Measurements from ENCODE around the gene MEIS1.
"Not testable (repeated sequence)": the region's sequence is repeated elsewhere in the genome, so short reads cannot be mapped to it uniquely, and the experiment has no call there.

Gene MEIS1

DNA sequence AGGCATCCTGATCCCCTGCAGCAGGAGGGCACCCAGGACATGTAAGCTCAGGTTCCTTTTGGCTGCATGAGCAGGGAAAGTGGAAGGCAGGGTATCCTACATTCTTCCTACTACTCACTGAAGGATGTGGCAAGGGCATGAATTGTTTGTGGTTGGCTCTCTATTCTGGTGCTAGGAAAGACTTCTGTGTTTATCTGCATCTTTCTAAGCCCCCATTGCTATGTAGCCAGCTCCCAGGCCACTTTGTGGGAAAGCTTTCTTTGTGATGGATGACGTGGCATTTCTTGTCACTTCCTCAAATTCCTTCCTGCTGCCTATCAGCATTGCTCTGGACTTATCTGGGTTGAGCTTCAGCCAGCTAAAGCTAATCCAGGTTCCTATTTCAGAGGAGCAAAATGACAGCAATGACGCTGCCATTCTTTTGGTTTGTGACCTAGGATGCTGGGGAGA, 46.2 kb downstream of the MEIS1 start:
- intact Hi-C loops (cut with micrococcal nuclease), result no loop called here

DNA sequence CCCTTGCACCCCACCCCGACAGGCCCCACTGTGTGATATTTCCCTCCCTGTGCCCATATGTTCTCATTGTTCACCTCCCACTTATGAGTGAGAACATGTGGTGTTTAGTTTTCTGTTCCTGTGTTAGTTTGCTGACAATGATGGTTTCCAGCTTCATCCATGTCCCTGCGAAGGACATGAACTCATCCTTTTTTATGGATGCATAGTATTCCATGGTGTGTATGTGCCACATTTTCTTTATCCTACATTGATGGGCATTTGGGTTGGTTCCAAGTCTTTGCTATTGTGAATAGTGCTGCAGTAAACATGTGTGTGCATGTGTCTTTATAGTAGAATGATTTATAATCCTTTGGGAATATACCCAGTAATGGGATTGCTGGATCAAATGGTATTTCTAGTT, 50.3 kb downstream of the MEIS1 start:
- H3K27ac Mint-ChIP-seq; H3K4me1 Mint-ChIP-seq (ENCODE audit: low read depth); H3K4me3 Mint-ChIP-seq; intact Hi-C loops (cut with micrococcal nuclease); H3K27me3 Mint-ChIP-seq; H3K36me3 Mint-ChIP-seq (ENCODE audit: low read depth); H3K9me3 Mint-ChIP-seq: not testable (repeated sequence)

More for the DNA sequence above, 46.2 kb downstream of the MEIS1 start:
- no peak overlapping the region for H3K27ac Mint-ChIP-seq
- H3K36me3 Mint-ChIP-seq (ENCODE audit: low read depth), result no peaks in the 10 kb centered on the region
- no peak overlapping the region for H3K4me3 Mint-ChIP-seq
- H3K4me1 Mint-ChIP-seq (ENCODE audit: low read depth), result peaks cover 14% of the 10 kb centered on the region
- no peaks in the 10 kb centered on the region for H3K9me3 Mint-ChIP-seq
- no peaks in the 10 kb centered on the region for H3K27me3 Mint-ChIP-seq

DNA sequence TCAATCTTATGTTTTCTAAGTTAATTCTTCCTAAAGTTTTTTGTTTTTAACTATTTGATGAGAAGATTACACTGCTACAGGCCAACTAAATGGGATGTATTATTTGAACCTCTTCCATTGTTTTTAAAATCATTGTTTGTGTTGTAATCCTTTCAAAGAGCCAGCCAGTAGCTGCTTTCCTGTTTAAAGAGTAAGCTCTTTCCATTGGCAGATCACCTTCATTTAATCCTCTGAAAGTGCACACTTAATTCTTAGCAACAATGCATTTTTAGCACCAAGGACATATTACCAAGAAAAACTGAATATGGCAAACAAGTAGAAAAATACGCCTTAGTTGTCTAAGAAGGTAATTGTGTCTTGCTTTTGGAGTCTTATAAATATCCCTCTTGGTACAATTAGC, 54.0 kb downstream of the MEIS1 start:
- intact Hi-C loops (cut with micrococcal nuclease), result no loop called here
- H3K36me3 Mint-ChIP-seq (ENCODE audit: low read depth), result no peaks in the 10 kb centered on the region
- H3K27ac Mint-ChIP-seq, result no peak overlapping the region
- H3K4me3 Mint-ChIP-seq, result no peak overlapping the region
- no peaks in the 10 kb centered on the region for H3K27me3 Mint-ChIP-seq
- peaks cover 8% of the 10 kb centered on the region for H3K4me1 Mint-ChIP-seq (ENCODE audit: low read depth)
- no peaks in the 10 kb centered on the region for H3K9me3 Mint-ChIP-seq

DNA sequence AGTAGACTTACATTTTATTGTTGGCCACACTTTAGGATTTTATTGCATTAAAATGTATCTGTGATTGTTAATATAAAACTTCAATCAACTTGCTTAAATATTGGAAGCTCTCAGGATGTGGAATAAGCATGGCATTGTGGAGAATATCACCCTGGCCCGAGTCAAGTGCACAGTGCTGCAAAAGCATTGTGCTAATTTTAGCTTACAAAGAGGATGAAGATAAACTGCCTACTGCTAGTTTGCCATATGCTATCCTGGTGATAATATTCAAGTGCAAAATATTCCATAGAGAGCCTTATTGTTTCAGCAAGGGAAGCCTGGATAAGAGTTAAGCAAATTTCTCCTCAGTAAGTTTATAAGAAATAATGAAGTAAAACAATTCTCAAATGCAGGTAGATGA, 54.5 kb downstream of the MEIS1 start:
- H3K4me3 Mint-ChIP-seq, result no peak overlapping the region
- no peaks in the 10 kb centered on the region for H3K36me3 Mint-ChIP-seq (ENCODE audit: low read depth)
- intact Hi-C loops (cut with micrococcal nuclease), result no loop called here
- H3K27ac Mint-ChIP-seq, result no peak overlapping the region
- H3K4me1 Mint-ChIP-seq (ENCODE audit: low read depth), result peaks cover 8% of the 10 kb centered on the region
- H3K9me3 Mint-ChIP-seq, result no peaks in the 10 kb centered on the region
- no peaks in the 10 kb centered on the region for H3K27me3 Mint-ChIP-seq

DNA sequence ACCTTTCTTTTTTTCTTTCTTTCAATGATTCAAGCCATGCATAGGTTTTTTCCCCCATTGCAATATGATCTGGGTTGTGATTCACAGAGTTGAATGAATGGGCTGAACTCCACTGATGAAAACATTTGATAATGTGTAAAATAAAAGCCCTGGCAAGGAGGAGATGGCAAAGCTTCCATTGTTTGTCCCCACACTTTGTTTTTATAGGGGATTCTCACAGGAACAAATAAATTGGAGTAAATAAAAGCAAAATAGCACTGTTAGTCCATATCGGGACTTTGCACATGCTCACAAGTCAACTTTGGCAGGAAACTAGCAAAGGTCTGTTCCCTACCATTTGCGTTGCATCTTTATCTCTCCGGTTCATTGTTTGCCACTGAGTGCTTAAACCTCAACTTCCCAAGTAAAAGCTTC, 55.7 kb downstream of the MEIS1 start:
- Mint-ChIP-seq H3K9me3 (no peaks in the 10 kb centered on the region), H3K27me3 (no peaks in the 10 kb centered on the region), H3K27ac (no peak overlapping the region), H3K4me3 (no peak overlapping the region), H3K36me3 (ENCODE audit: low read depth) (no peaks in the 10 kb centered on the region), H3K4me1 (ENCODE audit: low read depth) (peaks cover 8% of the 10 kb centered on the region)
- intact Hi-C loops (cut with micrococcal nuclease), result no loop called here

DNA sequence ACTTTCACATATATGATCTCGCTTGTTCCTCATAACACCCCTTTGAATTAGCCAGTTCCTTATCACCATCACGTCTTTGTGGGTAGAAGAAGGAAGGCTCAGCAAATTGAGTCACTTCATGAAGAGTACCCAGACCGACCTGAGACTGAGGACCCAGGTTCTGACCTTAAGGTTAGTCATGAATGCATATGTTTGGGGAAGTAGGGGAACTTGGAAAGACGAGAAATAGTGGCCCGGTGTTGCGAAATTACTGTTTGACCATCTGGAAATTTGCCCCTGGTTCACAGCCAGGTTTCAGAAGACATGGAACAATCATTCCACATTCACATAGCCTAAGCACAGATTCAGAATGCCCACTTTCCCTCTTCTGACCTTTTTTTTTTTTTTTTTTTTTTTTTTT, 59.8 kb downstream of the MEIS1 start:
- Mint-ChIP-seq H3K27ac (no peak overlapping the region), H3K27me3 (no peaks in the 10 kb centered on the region), H3K4me3 (no peak overlapping the region), H3K36me3 (ENCODE audit: low read depth) (no peaks in the 10 kb centered on the region), H3K9me3 (no peaks in the 10 kb centered on the region), H3K4me1 (ENCODE audit: low read depth) (peaks cover 8% of the 10 kb centered on the region)
- intact Hi-C loops (cut with micrococcal nuclease), result no loop called here

DNA sequence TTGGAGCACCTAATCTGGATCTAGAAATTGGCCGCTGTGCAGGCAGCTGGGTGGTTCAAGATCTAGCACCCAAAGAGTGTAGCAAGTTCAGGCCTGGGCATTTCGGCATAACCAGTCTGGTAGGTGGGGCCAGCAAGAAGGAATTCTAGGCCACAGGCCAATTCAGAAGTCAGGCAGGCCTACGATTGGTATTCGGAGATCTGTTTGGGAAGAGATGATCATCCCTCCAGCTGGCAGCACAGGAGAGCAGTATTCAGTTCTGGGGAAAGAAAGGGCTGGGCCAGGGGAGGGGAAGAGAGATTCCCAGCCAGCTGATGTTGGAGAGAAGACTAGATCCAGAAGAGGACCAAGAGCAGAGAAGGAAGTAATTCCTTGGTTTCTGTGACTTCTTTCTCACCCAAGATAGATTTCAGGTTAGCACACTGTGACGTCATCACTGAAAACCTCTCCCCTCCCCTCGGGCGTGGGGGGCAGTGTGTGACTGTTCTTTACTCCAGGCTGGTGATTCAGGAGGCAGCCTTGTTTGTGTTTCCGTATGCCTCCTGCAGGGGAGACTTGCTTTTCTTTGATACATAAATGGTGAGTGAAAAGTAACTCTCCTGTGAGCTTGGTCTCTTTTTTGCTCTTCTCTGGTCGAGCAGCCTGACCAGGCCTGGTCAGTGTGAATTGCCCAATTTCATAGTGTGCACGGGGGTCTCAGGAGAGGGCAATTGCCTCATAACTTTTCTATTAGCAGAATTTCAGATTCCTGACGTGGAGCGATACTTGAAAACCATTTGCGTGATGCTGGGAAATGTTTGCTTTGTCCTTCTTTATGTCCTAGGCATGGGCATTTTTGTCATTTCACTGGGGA, 61.1 kb downstream of the MEIS1 start:
- intact Hi-C loops (cut with micrococcal nuclease), result no loop called here
- H3K27ac Mint-ChIP-seq, result no peak overlapping the region
- no peaks in the 10 kb centered on the region for H3K27me3 Mint-ChIP-seq
- peaks cover under 1% of the 10 kb centered on the region for H3K4me1 Mint-ChIP-seq (ENCODE audit: low read depth)
- H3K36me3 Mint-ChIP-seq (ENCODE audit: low read depth), result no peaks in the 10 kb centered on the region
- H3K9me3 Mint-ChIP-seq, result no peaks in the 10 kb centered on the region
- no peak overlapping the region for H3K4me3 Mint-ChIP-seq

DNA sequence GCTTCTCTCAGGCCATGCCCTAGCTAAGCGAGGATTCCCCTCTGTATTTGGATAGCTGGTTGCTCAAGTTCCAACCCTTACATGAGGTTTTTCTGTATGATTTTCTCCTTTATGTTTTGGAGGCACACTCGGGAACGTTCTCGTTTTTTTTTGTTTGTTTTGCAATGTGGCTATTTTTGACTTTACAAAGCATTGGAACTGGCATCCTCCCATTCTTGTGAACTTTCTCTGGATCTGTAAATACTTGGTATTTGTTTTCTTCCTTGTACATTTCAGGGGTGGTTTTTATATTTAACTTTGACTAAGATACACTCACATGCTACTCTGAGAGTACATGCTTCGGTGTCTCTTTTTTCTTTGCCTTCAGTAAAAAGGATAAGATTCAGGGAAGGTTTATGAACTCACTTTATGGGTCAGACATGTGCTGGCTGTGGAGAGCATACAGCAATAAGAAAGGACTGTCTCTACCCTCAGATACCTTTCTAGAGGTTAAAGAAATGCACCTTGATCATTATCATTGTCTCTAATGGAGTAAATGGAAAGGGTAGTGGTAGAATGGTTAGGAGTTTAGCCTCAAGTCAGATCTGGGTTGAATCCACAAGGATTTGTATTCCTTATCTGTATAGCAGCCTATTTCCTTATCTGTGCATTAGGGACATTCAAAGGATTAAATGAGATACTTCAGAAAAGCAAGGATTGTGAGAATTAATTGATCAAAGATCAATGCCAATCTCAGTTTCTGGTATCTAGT, 61.9 kb downstream of the MEIS1 start:
- no peaks in the 10 kb centered on the region for H3K9me3 Mint-ChIP-seq
- intact Hi-C loops (cut with micrococcal nuclease), result no loop called here
- H3K27me3 Mint-ChIP-seq, result no peaks in the 10 kb centered on the region
- no peaks in the 10 kb centered on the region for H3K4me1 Mint-ChIP-seq (ENCODE audit: low read depth)
- H3K4me3 Mint-ChIP-seq, result no peak overlapping the region
- no peak overlapping the region for H3K27ac Mint-ChIP-seq
- H3K36me3 Mint-ChIP-seq (ENCODE audit: low read depth), result no peaks in the 10 kb centered on the region

DNA sequence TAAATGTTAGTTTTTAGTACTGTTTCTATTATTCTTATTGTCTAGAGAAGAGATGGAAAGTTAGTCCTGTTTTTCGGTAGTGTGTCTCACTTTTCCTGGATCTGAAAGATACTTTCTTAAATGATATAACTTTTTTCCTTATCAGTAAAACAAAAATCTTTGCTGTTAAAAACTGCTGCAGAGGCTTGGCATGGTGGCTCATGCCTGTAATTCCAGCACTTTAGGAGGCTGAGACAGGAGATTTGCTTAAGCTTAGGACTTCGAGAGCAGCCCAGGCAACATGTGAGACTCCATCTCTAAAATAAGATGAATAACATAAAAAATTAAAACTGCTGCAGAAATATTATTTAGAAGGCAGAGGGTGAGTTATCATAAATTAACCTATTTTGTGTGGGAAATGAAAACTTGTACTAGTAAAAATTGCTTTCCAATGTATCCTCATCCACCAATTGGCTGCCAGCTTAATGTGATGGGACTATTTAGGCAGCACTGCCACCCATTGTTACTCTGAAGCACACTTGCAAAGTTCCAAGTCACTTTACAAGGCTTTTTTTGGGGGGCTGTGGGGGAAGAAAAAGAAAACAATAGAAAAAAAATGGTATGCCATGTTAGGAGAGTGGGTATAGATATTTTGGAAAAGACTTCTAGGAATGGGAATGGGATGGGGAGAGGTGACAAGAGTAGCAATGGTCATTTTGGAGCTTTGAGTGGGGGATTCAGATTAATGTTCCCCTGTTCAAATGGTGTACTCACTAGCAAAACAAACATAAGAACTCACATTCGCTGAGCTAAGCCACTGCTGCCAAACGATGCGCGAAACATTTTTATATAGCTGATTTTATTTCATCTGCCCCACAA, 62.7 kb downstream of the MEIS1 start:
- H3K9me3 Mint-ChIP-seq, result no peaks in the 10 kb centered on the region
- no peak overlapping the region for H3K4me3 Mint-ChIP-seq
- no peak overlapping the region for H3K27ac Mint-ChIP-seq
- H3K27me3 Mint-ChIP-seq, result no peaks in the 10 kb centered on the region
- H3K36me3 Mint-ChIP-seq (ENCODE audit: low read depth), result no peaks in the 10 kb centered on the region
- intact Hi-C loops (cut with micrococcal nuclease), result no loop called here
- no peaks in the 10 kb centered on the region for H3K4me1 Mint-ChIP-seq (ENCODE audit: low read depth)

DNA sequence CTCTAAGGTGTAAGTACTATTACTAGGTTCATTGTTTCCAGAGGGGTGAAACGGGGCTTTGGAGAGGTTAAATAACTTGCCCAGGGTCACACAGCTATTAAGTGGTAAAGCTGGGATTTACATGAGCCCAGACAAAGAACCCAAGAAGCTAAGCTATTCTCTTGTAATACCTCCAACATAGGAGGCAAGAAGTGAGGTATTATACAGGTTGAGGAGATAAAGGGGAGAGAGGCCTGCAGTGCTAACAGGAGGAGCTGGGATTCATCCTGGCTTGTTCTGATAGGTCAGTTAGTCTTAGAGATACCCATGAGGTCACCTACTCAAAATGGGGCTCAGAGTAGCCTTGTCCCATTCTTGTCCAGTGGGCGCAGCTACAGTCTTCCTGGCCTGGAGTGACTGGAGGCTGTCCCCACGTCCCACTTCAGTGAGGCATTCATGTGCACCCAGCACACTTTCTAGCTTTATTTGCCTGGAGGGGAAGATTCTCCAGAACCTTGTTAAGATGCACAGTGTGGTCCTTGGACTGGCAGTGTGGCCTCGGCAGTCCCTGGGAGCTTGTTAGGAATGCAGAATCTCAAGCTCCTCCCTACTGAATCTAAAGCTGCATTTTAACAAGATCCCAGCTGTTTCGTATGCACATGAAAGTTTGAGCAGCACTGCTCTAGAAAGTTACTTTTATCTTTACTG, 63.5 kb downstream of the MEIS1 start:
- no peak overlapping the region for H3K27ac Mint-ChIP-seq
- intact Hi-C loops (cut with micrococcal nuclease), result no loop called here
- H3K27me3 Mint-ChIP-seq, result no peaks in the 10 kb centered on the region
- H3K9me3 Mint-ChIP-seq, result no peaks in the 10 kb centered on the region
- no peak overlapping the region for H3K4me3 Mint-ChIP-seq
- no peaks in the 10 kb centered on the region for H3K36me3 Mint-ChIP-seq (ENCODE audit: low read depth)
- H3K4me1 Mint-ChIP-seq (ENCODE audit: low read depth), result no peaks in the 10 kb centered on the region

DNA sequence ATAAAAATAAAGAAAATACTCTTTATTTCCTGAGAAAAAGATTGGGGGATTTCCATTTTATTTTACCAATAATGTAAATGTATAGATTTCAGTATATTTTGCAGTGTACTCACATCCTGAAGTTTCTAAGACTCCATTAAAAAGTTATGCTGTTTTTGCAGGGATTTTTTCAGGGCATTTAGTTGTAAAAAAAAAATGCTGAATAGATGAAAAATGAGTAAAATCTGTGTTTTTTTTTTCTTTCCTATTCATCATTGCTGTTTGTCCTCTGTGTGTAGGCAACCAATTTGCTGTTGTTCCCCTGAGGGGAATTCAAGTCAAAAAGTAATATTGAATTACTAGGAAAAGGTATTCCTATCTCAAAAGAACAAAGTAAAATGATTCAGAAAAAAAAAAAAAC, 66.3 kb downstream of the MEIS1 start:
- Mint-ChIP-seq H3K4me3 (no peak overlapping the region), H3K27me3 (no peaks in the 10 kb centered on the region), H3K4me1 (ENCODE audit: low read depth) (no peaks in the 10 kb centered on the region), H3K36me3 (ENCODE audit: low read depth) (no peaks in the 10 kb centered on the region), H3K27ac (no peak overlapping the region), H3K9me3 (no peaks in the 10 kb centered on the region)
- intact Hi-C loops (cut with micrococcal nuclease), result no loop called here

DNA sequence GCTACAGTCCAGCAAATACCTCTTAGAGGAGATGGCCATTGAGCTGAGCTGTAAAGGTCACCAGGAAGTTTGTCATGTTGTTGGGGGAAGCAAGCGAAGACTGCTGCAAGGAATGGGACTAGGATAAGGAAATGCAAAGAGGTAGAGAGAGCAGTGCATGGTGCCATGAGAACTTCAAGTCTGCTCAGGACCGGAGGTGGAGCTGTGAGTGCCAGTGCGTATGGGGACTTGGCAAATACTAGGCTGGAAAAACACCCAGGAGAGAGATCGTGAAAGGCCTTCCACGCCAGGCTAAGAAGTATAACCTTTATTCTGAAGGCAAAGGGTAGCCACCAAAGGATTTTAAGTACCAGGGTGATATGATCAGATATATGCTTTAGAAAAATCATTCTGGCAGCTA, 71.3 kb downstream of the MEIS1 start:
- intact Hi-C loops (cut with micrococcal nuclease), result no loop called here
- peaks cover 2% of the 10 kb centered on the region for H3K27me3 Mint-ChIP-seq
- H3K4me1 Mint-ChIP-seq (ENCODE audit: low read depth), result peaks cover 12% of the 10 kb centered on the region
- H3K4me3 Mint-ChIP-seq, result no peak overlapping the region
- H3K9me3 Mint-ChIP-seq, result no peaks in the 10 kb centered on the region
- no peaks in the 10 kb centered on the region for H3K36me3 Mint-ChIP-seq (ENCODE audit: low read depth)
- H3K27ac Mint-ChIP-seq, result no peak overlapping the region

DNA sequence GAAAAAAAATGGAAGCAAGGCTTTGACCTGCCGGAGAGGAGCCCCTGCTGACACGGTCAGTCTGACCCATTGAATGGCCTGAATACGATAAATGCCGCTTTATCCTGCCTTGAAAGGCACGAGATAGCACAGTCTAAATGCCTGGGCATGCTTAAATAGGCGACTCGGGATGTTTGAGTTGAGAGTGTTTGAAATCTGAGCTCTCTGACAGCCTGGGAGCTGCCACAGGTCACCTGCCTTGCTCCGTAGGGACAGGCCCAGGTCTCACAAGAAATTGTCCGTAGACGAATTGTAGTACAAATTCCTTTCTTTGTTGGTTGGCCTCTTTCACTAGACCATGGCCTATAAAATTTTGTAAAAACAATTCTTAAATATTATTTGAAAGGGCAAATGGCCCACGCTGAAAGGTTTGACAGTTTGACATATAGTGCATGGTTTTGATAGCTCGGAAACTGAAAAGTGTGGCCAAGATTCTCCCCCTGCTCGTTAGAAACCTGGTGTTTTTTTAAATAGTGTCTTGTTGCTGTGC, 72.8 kb downstream of the MEIS1 start:
- Mint-ChIP-seq H3K9me3 (no peaks in the 10 kb centered on the region), H3K27ac (no peak overlapping the region), H3K27me3 (peaks cover 2% of the 10 kb centered on the region), H3K4me1 (ENCODE audit: low read depth) (peaks cover 12% of the 10 kb centered on the region), H3K4me3 (no peak overlapping the region), H3K36me3 (ENCODE audit: low read depth) (no peaks in the 10 kb centered on the region)
- intact Hi-C loops (cut with micrococcal nuclease), result no loop called here

All from dendritic cell treated with granulocyte-macrophage colony-stimulating factor and Interleukin-4, amounts not matched to agents 40 ng/mL and 50 ng/mL, for 4 days (primary cell).